ENCODE measurements around the gene ACSL4.
"Not testable (repeated sequence)": the region's sequence is repeated elsewhere in the genome, so short reads cannot be mapped to it uniquely, and the experiment has no call there.

The ACSL4 gene

DNA sequence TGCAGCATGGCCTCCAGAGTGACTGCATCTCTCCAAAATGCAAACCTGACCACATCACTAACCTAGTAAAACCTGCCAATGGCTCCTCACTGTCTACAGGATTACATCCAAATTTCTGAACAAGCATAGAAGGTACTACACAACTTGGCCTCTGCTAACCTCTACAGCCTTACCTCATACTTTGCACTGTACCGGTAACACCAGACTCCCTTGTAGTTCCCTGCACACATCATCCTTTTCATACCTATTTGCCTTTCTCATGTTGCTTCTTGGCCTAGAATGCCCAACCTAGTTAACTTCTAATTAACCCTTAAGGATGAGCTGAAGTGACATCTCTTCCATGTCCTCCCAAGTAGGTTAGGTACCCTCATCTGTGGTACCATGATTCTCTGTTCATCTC, 74.7 kb downstream of the ACSL4 start:
- DNase-seq, result no peak

DNA sequence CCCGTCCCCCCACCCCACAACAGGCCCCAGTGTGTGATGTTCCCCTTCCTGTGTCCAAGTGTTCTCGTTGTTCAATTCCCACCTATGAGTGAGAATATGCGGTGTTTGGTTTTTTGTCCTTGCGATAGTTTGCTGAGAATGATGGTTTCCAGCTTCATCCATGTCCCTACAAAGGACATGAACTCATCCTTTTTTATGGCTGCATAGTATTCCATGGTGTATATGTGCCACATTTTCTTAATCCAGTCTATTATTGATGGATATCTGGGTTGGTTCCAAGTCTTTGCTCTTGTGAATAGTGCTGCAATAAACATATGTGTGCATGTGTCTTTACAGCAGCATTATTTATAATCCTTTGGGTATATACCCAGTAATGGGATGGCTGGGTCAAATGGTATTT, 75.7 kb downstream of the ACSL4 start:
- DNase-seq, result not testable (repeated sequence)

DNA sequence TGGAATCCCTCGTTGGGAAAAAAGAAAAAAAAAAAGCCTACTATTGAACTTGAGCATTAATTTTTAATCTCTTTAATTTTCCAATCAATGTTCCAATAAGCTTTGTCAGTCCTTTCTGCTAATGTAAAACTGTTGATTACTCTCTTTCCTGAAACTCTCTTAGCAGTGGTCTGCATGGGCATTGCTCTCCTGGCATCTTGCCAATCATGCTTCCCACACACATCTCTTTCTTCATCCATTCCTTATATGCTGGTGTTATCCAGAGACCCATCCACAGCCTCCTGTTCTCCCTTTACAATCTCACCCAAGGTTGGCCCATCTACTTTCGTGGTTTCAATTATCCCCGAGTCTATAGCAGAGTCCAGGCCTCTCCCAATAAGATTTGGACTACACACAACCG, 76.3 kb downstream of the ACSL4 start:
- no peak for DNase-seq

DNA sequence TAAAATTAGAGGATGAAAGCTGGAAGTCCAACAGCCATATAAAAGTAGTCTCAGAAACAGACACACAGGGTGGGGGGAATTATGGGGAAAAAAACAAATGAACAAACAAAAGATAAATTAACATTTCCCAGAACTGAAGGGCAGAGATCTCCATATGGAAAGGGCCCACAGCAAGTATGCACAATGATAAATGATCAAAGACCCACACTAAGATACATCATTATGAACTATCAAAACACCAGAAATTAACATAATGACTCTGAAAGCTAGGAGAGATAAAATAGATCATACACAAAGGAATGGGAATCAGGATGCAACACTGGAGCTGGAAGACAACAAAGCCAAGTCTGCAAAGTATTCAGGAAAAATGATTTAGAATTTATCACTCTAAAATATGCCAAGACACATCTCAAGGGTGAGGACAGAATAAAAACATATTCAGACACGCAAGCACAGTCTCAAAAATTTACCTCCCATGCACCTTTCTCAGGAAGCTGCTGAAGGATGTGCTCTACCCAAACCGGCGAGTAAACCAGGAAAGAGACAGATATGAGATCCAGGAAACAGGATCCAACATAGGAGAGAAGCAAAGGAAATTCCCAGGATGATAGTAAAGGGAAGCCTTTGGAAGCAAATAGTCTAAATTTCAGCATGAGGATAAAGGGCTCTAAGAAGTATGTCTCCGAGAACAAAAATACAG, 77.4 kb downstream of the ACSL4 start:
- DNase-seq, result no peak

DNA sequence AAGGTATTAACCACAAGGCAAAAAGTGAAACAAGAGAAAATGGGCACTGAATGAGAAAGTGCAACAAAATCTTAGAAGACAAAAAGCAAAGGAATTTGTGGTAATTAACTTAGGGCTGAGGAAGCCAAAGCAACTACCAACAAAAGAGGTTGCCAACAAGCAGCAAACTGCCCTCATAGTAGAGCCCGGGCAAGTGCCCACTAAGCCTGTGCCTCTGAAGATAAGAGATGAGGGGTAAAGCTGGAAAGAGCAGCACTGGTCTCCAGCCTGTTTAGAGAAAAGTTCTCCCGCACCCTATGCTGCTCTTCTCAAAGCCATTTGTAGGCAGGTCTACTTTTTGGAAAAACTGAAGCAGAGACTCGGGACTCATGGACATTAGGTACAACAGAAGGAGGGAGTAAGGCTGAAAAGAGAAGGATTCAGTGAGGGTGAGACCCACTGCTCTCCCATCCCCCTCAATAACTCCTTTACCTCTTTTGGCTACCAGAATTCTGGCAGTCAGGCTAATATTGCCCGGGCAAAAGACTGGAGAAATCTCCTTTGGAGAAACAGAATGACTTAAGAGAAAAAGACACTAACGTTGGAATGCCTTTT, 78.4 kb downstream of the ACSL4 start:
- no peak for DNase-seq

DNA sequence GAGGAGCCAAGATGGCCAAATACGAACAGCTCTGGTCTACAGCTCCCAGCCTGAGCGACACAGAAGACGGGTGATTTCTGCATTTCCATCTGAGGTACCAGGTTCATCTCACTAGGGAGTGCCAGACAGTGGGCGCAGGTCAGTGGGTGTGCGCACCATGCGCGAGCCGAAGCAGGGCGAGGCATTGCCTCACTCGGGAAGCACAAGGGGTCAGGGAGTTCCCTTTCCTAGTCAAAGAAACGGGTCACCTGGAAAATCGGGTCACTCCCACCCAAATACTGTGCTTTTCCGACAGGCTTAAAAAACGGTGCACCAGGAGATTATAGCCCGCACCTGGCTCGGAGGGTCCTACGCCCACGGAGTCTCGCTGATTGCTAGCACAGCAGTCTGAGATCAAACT, 88.4 kb downstream of the ACSL4 start:
- not testable (repeated sequence) for DNase-seq

DNA sequence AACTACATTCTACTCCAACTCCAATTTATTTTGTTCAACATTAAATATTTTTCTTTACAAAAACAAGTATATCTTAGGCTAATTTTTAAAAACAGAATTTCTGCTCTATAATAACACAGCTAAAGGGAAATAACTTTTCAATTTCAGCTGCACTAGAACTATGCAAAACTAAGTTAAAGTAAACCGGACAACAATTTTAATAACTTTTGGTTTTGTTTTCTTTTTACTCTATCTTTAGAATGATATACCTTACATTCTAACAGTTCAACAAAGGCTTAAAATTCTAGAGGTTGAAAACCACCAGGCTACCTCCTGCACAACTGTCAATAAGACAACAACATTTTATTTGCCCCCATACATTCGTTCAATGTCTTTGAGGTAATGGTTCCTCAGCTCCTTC, 89.4 kb downstream of the ACSL4 start:
- no peak for DNase-seq

DNA sequence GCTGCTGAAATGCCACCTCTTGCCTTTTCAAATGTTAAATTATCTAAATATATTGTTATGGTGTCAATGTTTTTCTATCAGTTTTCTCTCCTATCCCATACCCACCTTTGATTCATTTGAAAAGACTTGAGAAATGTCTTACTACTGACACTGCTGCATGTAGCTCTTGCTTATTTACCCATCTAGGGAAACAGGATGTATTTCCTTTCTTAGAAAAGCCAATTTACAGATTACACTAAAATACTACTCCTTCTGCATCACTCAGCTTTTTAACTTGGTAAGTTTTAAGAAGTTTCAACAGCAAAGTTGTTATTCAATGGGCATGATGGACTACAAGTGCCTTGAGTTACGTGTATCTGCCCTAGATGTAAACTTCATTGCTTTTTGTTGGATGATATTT, 94.9 kb downstream of the ACSL4 start:
- no peak for DNase-seq

DNA sequence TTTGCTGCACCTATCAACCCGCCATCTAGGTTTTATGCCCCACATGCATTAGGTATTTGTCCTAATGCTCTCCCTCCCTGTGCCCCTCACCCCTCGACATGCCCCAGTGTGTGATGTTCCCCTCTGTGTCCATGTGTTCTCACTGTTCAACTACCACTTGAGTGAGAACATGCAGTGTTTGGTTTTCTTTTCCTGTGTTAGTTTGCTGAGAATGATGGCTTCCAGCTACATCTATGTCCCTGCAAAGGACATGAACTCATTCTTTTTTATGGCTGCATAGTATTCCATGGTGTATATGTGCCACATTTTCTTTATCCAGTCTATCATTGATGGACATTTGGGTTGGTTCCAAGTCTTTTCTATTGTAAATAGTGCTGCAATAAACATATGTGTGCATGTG, 95.6 kb downstream of the ACSL4 start:
- not testable (repeated sequence) for DNase-seq

DNA sequence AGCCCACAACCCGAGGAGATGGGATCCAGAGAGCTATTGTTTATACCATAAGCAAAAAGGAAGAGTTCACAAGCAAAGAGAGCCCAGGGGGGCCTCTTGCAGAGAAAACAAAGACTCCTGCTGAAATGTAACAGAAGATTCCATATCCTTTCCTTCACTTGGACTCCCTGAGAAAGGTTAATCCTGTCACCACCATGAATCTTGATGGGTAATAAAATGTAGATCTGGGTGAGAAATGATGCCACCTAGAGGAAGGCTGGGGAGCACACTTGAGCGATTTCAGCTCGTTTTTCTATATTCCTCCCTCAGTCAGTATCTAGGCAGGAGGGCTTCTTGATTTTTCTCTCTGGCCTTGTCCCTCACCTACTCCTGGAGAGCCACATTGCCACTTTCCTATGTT, 97.9 kb downstream of the ACSL4 start:
- DNase-seq, result peak; percentile 52

DNA sequence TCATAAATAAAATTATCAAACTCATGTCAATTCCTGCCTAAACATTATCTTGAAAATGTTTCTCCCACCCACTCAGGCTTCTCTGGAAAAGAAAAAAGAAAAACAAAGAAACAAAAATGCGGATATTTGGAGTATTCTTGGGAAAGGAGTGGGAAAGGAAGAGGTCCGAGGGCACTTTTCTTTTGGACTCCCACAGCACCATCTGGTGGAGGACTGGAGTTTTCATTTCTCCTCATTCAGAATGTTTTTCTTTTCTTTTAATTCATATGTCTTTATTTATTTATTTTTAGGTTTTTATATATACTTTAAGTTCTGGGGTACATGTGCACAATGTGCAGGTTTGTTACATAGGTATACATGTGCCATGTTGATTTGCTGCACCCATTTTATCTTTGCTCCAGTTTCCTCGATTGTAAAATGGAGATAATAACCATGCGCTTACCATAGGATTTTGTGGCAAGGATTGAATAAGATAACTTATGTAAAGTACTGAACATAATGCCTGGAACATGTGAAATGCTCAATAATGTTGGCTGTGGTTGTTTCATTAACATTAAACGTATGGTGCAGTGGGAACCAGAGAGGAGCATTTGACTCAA, 100.1 kb downstream of the ACSL4 start:
- DNase-seq, result peak; percentile 28

DNA sequence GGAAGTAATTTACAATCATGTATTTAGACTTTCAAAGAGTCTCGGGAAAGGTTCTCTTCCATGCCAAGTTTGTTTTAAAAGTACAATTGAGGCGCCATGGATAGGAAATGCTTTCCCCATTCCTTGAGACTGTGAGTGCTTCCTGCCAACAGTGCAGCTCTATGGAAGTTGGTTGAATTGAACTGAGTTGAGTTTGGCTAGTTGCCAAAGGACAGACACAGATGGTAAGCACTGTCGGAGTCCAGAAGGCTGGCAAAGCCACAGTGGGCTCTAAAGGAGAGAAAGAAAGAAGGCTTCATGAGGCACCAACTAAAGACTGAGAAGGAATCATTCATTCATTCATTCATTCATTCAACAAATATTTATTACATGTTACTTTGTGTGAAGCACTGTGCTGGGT, 103.7 kb downstream of the ACSL4 start:
- no peak for DNase-seq

DNA sequence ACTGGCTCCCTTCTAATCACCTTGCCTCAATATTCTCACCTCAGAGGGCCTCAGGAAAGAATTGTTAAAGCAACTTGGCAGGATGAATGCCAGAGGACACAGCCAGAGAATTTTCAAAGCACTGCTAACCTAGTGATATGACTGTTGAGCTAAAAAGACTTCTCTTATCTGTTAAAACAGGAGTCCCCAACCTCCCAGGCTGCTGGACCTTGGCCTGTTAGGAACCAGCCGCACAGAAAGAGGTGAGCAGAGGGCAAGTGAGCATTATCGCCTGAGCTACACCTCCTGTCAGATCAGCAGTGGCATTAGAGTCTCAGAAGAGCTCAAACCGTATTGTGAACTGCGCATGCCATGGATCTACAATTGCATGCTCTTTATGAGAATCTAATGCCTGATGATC, 106.4 kb downstream of the ACSL4 start:
- DNase-seq, result peak; percentile 4

DNA sequence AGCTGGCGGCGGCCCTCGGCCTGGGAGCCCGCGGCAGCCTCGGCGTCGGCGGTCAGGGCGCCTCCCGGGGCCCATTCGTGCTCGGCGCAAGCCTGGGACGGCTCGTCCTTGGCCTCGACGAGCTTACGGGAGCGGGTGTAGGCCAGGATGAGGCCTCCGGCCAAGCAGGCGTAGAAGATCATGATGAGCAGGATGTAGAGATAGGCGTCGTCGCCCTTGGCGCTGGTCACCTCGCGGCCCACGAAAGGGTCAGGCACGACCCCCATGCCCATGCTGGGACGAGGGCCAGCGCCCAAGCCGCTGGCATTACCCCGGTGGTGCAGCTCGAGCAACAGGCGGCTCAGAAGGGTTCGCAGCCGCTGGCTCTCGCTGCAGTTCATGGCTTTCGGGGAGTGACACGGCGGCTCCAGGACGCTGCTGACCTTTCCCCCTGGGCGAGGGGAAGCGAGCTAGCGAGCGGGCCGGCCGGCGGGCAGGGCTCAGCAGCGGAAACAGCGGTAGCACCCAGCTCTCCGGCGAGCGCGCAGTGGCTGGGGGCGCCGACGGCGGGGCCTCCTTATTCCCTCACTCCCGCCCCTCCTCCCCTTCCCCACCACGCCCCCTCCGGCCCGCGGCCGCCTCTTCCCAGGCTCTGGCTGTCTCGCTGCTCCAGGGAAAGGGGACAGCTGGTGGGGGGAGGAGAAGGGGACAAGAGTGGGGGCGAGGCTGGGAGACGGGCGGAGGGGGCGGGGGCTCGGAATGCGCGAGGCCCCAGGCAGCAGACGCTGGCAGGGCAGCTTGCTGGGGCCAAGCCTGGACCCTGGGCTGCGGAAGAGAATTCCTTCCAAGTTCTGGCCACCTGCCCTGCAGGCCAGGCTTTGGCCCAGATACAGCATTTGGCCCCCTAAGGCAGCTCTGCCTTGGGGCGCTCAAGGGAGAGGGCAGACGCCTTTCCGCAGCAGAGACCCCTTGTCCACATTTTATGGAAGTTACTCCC, 108.1 kb downstream of the ACSL4 start, which contains the start of gene KCNE5:
KCNE5 (minus strand) TSS at position 532 of the 976 bp plus-strand sequence; CDS start at position 380, 152 bp downstream.
- DNase-seq, result no peak

DNA sequence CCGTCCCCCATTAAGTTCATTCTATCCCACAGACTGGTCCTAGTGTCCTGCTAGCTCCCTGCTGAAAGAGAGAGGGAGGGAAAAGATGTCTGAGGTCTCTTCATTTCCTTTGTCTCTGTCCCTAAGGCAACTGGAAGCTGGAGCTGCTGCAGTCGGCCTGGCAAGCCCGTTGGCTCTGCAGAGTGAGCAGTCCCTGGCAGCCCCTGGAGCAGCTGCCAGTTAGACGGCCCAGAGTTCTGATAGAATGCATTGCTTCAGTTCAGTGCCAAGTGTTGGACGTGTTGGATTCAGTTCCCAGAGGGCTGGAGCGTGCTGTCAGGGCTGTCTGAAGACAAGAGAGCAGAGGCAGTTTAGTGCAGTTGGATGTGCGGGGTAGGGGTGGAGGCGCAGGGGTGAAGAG, 109.1 kb downstream of the ACSL4 start:
- no peak for DNase-seq

DNA sequence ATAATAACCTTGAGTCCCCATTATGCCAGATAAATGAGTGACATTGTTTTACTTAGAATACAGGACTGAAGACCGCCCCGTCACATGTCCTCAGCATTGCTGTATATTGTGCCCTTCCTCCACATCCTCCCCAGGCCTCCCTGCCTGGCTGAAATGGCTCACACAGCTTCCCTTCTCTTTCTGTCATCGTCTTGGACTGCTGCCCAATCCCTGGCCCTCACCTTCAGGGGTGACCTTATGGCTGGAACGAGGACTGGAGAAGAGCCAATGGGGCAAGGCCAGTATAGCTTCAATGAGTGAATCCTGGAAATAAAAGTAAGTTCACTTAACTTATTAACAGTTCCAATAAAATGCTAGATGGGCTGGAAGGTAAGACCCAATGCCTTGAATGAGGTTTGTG, 110.8 kb downstream of the ACSL4 start:
- no peak for DNase-seq

DNA sequence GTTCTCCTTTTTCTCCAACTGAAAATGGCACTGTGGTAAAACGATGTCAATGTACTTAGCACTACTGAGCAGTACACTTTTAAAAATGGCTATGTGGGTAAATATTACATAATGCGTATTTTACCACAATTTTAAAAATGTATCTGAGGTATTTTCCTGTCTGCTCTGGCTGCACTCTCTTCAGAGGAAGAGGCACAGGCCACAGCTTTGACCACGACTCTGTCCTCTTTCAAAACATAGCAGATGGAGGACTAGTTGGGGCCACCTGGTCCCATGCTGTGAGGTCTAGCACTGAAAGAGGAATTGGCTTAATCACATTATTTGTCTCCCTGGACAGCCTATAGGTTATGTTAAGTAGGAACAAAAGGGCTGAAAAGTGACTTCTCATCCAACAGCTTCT, 113.3 kb downstream of the ACSL4 start:
- no peak for DNase-seq

DNA sequence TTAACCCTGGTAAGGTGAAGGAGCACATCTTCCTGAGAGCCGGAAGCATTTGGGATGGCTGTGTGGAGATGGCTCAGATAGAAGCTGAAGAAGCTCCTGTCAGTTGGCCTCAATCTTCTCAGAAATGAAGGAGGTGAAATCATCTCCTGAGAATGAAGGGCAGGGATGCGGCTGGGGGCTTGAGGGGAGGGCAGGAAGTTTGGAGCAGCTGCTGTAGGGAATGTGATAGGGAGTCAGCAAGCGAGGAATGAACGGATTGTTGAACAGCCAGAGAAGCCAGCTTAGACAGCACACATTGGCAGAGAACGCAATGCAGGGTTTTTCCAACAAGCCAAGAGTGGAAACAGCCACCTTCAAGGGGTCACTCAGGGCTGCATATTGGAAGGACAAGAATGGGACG, 118.1 kb downstream of the ACSL4 start:
- no peak for DNase-seq

DNA sequence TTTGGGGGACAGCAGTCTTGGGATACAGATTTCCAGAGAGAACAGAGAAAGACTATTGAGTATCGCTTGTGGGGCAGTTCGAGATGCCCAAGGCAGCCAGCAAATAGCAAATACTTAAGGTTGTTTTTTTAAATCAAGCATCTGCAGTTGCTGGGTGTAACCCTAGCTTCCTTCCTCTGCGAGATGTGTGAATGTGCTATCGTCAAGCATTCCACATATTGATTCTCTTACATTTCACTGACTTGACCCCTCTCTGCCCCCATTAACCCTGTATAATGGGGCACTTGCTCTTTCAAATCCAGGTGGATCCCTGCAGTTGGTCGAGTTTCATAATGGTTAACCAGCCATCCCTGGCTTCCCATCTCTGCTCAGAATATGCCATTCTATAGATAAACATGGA, 131.6 kb downstream of the ACSL4 start:
- no peak for DNase-seq

DNA sequence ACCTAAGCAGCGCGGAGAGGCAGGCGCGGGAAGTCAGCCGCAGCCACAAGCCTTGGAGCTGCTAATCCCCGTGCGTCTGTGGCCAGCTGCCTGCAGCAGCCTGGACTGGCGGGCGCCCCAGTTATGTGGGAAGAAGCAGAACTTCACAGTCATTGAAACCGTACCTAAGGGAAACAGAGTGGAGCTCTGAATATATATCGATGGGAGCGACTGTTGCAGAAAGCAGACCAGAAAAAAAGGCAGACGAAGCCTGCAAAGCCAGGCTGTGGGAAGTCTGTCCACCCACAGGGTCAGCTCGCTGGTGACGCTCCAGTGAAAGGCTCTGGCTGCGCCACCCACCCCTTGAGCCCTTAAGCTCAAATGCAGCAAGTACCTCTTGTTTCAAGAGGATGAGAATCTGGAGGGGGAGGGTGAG, 132.8 kb downstream of the ACSL4 start:
- DNase-seq, result peak; percentile 56

DNA sequence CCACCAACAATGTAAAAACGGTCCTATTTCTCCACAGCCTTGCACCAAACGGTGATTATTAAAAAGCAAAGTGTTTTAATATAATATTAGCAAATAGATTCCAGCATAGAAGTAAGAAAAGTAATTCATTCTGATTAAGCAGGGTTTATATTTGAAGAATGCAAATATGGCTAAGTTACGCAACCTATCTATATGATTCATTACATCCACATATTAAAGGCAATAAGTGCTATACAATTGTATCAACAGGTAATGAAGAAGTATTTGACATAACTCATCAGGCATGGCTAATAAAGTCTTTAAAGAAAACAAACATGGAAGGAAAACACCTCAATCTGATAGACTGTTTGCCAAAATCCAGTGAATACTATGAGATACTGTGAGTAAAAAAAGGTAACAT, 137.0 kb downstream of the ACSL4 start:
- no peak for DNase-seq

Data from OCI-M1 (cell line).